CD4-positive, alpha-beta T cell treated with Interleukin-10 for 1 hour (primary cell): ENCODE data around the gene MAD2L1BP.

Experiments
- DNase-seq: peaks from one replicate; pipeline ENCODE4 v3.0.0-alpha.2; 2020

Gene MAD2L1BP

DNA sequence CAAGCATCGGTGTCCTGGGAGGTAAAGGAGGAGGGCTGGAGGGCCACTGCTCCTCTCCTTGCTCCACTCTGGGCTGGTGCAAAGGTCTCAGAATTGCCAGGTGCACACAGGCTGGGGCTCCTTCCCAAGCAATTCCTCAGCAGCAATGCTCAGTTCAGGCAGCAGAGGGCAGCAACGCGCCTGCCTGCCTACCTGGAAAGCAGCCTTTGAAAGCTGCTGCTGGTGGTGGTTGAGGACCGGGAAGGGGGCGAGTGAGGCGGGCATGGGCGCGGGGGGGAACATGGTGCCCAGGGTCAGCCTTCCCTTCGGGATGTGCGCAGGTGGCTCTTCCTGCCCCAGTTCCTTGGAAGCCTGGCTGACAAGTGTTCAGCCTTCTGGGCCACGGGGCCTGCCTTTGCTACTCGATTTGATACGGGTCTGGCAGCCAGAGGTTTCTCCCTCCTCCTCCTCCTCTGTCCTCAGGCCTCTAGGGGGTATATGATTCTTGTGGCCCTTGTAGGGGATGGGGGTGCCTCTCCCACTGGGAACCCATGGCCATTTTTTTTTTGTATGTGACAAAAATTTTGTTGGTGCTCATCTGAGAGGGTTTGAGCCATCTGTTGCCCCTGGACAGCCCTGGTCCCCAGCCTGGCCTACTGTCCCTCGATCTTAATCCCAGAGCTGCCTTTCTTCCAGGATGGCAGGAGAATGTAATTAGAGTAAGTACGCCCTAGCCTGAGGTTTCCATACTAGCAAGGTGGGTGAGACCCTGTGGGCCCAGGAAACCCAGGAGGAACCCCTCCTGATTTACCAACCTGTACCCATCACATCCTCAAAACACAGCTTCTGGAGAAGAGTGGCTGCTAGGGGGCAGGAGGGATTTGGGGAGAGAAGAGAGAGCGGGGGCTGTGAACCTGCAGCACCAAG, 31.9 kb downstream of the MAD2L1BP start:
- peak; percentile 77 for DNase-seq

DNA sequence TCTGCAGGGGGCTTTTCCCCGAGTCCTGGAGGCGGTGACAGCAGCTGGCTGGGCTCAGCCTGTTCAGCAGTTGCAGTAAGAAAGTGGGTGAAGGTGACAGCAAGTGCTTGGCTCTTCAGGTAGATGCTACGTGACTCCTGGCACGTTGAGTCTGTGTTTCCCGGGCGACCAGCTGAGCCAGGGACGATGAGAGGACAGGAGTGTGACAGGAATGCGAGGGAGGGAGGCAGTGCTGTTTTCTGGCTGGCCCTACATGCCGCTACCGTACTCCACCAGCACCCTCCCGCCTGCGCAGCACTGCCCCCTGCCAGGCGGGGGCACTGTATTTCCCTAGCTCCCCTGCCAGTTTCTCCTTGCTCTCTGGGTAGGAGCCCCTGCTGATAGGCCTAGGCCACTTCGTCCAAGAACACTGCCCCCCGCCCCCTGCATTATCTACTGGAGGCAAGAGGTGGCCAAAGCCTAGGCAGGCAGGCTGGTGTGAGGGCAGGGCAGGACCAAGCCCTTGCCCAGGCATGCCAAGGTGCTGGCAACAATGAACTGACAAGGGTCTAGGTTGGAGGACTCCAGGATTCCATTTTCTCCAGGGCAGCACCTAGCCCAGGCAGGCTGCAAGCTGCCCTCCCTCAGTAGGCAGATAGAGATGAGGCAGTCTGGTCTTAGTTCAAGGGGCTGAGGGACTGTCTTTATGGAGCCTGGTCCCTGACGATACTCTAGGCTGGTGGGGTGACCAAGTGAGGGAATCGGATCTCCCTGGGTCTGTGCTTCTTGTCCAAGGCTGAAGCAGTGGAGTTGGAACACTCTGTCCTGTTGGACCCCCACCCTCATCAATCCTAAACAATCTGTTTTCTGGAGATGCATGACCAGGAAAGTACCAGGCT, 32.8 kb downstream of the MAD2L1BP start:
- DNase-seq, result peak; percentile 36

DNA sequence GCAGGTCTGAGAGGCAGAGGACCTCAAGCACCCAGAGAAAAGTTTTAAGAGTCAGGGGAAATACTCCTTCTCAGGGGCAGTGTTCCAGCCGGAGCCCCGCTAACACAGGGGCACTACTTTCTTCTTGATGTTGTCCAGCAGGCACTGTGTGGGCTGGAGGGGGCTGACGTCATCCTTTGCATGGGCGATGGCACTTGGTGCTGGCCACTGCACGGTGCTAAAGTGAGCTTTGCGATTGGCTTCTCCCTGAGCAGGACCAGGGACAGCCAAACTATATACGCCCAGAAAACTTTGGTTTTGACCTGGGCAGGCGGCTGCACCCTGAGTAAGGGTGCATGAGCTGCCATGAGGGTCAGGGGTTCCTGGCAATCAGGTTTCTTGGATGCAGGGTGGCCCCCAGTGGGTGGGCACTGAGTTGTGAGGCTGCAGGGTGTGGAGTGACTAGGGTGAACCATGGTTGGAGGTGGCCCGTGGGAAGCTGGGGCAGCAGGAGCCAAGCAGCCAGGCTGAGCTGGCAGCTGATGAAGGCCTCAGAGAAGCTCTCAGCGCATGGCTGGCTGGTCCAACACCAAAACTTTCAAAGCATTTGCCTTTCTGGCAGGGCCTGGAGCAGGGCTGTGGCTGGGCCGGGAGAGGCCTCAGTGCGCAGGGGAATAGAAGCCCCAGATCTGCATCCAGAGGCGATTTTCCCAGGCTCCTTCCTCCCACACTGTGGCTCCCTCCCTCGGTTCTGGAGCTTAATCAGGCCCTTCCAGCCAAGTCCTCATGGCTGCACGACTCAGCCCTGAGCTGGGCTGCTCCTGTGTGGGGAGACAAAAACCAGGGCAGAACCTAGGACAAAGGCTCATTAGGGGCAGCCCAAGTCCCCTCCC, 33.6 kb downstream of the MAD2L1BP start:
- DNase-seq, result no peak

DNA sequence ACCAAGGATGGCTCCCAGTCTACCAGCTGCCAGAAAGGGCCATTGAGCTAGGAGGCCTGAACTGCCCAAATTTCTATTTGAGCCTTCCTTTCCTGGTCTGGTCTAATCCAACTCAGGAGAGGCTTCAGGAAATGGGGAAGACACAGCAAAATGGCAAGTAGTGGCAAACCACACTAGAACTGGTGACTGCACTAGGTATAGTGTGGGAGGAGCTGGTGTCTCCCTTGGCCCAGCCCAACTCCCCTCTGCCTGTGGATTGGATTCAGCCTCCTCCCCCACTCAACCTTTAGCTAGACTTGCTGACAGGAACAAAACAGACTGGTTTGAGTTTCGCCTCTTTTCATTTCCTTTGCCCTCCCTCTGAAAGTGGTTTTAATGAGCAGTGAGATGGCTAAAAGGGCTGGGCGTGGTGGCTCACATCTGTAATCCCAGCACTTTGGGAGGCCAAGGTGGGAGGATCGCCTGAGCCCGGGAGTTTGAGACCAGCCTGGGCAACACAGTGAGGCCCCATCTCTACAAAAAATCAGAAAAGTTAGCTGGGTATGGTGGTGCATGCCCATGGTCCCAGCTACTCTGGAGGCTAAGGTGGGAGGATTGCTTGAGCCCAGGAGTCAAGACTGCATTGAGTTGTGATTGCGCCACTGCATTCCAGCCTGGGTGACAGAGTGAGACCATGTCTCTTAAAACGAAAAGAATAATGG, 34.4 kb downstream of the MAD2L1BP start:
- DNase-seq, result no peak

DNA sequence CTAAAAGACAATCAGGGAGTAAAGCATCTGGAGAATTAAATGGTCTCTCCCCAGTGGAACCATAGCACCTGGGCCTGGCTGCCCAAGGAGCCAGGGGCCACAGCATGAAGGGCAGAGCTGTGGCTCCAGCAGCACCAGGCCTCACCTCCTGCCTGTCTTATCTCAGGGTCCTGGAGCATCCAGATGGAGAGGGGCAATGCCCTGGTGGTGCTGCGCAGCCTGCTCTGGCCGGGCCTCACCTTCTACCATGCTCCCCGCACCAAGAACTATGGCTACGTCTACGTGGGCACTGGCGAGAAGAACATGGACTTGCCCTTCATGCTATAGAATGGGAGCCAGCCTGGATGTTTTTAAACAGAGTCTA, 35.0 kb downstream of the MAD2L1BP start:
- DNase-seq, result no peak

DNA sequence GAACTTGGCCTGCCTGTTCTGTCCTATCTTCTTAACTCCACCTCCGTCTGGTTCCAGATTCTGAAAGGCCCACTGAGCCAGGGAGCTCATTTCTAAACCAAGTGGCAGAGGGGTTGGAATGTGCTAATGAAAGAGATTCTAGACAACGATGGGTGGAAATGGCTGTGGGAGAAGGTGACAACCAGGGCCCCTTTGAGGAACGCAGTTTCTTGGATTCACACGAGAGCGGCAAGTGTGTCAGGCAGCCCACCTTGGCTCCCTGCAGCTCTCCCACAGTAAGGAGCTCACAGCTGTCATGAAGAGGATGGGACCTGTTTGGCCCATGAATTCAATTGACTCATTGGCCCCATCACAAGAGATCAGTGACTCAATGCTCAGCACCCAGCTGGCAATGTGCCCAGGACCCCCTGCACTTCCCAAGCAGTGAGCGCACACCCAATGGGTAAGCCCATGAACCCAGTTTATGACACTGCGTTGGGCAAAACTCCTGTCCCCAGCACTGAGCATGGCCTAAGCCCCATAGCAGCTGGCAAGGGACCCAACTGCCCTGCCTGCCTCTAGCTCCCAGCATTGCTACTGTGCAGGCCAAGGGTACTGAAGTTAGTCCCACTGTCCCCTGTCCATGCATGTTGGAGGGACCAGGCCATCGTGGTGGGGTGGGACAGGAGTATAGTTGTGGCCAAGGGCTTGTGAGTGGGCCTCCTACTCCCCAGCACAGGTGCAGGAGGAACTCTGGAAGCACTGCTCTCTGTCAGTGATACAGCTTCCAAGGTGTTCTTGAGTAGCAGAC, 35.6 kb downstream of the MAD2L1BP start:
- no peak for DNase-seq

DNA sequence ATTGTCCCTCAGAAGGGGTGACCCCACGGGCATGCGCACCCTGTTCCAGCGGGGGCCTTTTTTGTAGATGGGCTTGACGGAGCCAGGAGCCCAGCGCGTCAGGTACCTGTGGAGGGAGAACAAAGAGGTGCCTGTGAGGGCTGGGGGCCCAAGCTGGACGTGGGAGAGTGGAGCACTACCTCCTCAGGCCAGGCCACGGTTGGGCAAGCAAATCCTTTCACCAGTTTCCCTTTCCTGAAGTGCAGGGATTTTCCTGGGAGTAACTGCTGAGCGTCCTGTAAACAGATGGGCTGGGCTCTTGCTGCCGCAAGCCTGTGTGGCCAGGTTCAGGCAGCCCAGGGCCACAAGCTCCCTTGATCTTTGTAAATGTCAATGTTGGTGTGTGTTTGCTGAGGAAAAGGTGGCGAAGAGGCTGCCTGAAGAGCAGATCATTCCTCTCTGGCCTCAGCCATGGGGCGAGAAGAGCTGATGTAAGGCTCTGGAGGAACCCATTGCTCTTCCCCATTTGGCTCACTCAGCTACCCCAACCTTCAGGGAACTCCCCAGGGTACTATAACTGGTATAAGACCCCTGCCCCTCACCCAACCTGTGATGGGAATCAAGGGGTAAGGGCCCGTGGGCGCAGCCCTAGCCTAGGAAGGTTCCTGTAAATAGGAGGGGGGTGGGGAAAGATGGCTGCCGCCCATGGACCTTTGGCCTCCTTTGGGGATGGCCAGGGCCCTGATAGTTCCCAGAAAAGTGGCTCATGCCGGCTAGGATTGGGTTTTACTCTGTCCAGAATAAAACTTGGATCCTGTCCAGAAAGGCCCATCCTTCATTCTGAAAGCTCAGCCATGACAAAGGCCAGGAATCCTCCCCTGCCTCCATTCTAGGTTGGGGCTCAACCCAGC, 36.4 kb downstream of the MAD2L1BP start:
- no peak for DNase-seq

DNA sequence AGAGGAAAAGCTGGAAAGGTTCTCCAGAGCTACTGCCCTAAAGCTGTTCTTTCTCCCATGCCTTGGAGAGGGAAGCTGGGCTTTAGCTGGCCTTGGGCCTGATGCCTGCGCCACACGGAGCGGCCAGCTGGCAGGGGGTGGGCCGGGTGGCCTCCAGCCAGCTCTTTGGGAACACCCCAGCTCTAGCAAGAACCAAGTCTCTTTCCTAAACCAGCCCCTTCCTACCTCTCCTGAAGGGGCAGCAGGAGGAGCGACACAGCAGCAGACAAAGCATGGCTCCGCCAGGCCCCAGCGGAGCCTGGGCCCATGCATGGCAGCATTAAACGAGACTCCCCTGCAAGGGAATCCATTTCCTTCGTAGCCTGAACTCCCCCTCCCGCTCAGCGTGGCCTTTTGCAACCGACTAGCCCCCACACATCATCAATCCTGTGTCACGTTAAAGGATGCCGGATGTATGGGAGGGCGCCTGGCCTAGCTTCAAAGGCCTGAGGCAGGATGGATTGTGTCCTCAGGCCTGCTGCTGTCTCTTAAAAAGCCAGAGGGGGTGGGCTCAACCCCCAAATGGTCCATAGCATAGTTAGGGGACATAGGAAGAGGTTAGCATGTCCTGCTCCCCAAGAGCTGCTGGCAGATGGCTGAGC, 37.9 kb downstream of the MAD2L1BP start:
- DNase-seq, result no peak

DNA sequence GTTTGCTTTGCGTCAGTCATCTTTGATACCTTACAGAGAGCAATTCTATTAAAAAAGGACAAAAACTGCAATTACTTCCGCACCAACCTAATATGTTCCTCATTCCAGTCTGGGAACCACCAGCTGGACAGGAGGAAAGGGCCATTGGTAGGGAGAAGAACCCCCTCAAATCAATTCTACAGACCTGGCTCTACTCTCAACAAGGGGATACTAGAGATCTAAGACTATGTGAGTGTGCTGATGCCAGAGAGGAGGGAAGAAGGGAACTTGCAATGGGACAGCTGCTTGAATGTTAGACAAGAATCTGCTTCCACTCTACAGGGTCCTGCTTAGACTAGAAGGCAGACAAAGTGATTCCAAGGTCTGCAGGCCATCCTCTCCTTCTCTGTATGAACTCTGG, 38.7 kb downstream of the MAD2L1BP start:
- no peak for DNase-seq

DNA sequence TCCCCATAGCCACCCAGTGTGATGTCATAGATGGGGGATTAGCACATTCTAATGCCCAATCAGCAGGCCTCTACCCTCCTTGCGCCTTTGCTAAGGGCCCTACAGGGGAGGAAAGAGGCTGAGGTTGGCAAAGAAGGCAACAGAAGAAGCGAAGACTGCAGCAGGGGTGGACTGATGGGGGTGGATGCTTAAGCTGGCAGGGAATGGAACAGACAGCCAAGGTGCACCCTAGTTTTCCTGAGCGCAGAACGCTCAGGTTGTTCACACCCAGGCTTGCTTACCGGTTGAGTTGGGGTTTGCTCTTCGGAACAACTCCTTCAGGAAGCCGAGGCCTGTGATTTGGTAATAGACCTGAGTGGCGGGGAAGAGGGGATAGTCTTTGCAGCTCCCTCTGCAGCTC, 39.3 kb downstream of the MAD2L1BP start:
- DNase-seq, result no peak

DNA sequence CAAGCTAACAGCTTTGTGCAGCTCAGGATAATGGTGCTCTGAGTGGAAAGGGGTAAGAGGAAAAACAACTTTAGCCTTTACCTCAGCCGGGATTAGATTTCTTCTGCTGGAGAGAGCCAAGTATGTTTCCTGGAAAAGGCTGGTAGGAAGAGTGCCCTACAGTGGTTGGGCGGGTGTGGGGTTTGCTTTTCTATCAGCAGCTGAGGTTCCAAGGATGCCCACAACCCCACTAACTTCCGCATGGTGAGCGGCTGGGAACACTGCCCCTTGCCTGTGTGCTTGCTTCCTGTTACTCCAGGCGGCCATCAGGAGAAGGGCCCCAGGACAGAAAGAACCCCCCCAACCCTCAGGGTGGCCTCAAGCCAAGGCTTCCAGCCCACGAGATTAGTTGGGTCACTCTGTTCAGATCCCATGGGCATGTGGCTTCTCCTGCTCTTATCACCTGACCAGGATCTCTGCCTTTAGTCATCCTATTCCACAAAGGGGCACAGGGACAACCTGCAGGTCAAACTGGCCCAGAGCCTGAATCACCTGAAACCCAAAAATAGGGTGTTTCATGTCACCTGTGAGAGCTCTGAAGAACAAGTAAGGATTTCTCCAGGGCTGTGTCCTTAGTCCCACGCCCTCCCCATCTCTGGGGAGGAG, 41.4 kb downstream of the MAD2L1BP start:
- no peak for DNase-seq

DNA sequence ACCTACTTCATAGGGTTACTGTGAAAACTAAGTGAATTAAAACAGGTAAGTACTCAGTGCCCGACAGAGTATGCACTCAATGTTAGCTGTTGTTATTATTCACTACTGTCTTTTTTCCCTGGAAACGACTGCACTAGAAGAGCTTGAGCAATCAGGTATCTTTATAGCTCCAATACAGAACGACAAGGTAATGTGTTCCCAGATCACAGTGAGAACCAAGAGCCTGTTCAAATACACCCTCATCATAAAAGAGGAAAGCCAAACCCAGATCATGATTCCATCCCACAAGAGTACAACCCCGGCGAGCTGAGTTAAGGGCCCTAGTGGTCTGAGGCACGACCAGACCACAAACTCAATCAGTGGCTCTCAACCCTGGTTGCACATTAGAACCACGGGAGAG, 42.1 kb downstream of the MAD2L1BP start:
- no peak for DNase-seq

DNA sequence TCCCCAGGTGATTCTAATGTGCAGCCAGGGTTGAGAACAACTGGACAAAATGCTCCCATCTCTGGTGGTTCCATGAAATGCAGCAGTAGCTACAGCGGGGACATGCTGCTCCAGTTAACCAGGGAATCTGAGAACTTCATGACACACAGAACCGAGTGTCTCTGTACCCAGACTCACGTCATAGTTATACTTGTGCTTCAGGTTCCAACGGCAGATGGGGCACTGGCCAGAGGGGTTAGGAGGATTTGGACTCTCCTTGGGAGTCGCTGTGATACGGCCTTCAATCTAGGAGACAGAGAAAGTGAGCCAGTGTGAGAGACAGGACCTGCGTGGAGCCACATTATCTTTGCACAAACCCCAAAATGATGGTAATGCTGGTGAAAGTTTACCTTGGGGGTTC, 42.7 kb downstream of the MAD2L1BP start:
- no peak for DNase-seq

DNA sequence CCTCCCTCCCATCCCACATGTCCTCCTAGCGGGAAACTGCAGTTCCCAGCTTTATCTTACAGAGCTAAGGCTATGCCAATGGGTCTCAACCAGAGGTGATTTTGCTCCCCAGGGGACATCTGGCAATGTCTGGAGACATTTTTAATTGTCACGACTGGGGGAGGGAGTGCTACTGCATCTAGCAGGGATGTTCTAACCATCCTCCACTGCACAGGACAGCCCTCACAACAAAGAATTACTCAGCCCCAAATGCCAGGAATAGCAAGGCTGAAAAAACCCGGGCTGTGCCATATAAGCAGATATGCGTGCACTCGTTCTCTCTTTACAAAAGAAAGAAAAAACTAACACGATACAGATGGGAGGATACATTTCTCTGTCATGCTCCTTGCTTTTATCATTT, 43.4 kb downstream of the MAD2L1BP start:
- DNase-seq, result no peak

DNA sequence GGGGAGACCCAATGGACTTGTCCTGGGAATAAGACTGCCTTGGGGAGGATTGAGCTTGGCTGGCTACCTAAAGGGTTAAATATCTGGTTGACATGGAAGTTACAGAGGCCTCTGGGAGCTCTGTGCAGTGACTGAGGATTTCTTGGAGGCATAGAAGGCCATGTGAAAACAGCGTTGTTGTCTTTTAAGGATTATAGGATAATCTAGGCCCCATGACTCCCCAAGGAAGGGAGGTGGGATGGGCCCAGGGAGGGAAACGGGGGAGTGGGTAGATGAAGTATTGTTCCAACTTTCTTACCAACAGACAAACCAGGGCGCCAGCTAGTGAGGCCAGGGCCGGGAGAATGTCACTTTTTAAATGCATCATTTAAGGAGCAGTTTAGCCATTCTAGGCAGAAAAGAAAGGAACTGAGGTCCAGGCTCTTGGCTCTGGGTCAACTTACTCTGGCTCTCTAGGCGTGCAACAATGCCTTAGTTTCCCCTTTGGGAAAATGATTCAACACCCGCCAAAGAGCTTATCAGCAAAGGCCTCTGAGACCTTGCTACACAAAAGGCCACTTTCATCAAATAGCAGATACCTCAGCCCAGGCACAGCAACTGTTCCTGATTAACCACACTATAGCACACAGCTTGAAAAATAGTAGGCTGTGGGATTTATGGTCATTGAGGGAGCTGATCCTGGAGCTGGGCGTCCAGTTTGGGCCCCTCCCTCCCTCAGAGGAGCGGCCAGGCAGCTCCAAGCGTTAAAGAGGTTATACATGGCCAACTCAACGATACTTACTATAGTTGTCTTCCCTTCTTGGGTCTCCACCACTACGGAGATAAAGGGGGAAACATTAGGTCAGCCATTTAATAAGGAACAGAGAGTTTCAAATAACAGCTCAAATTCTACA, 44.9 kb downstream of the MAD2L1BP start:
- no peak for DNase-seq

DNA sequence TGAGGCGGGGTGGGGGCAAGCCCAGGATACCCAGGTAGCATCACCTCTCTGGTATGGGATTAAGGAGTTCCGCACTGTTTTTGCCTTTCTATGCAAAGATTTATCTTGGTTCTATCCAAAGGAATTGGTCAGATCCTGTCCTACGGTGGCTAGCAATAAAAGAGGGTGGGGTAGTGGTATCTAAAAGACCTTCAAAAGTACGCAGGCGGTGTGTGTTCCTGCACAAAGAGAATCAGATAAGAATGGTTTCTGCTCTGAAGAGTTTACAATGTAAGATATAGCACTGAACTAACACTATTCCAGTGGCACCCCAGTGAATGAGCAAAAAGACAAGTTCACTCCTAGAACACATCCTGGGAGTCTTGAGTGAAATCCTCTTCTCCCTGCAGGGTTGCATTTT, 45.7 kb downstream of the MAD2L1BP start:
- DNase-seq, result no peak

DNA sequence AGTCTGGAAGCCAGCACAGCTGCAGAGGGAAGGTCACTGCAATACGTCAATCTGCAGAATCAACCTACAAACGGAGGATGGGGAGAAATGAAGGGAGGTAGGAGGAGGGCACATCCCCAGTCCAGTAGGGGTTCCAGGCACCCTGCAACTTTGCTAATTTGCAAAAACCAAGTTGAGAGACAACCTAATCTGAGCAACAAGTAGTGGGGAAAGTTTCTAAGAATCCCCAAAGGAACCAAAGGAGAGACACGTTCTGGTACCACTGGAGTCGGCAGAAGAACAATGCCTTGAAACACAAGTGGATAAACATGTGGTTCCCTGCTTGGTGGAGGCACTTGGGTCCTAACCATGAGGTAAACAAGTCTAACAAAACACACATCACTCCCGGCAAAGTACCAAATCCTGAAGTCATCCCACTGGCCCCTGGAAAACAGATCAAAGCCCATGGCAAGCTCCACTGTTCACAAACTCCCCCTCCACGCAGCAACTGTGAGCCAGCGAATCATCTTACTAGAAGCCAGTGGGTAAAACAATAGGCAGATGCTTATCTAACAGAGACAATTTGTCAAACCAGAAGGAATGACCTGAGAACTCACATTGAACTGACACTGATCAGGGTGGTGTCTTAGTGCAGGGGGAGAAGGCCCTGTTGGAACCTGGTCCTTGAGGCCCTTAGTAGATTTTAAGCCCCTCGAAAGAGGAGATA, 47.2 kb downstream of the MAD2L1BP start:
- no peak for DNase-seq
